ENCODE results near the gene SHB.

The SHB gene

GRCh38 chr9:37903647-37904444 lies 165.2 kb downstream of the SHB start, which contains the start of gene SLC25A51:
TSS of gene SLC25A51 (minus strand) at chr9:37904127. CDS start at chr9:37888550, 15,577 bp downstream.
- TF ChIP-seq FOXP2 (optimal IDR thresholded peaks at IDR 0.05; ENCODE audit: borderline replicate concordance, extremely low read depth, extremely low read length, insufficient read depth) (peak; percentile 77), POLR2AphosphoS5 (IDR thresholded peaks at IDR 0.05; ENCODE audit: low read depth, low read length) (peak; percentile 74), REST (IDR thresholded peaks at IDR 0.05; ENCODE audit: insufficient read depth in 1 of 2, low read depth in 2 of 2, low read length in 2 of 2) (0 out of 4 replicates have a peak, but pooled peaks of 1 of the 2 experiments have one; percentile 42), SIN3A (IDR thresholded peaks at IDR 0.05; ENCODE audit: borderline replicate concordance, insufficient read depth, low read length) (no peak)

GRCh38 chr9:37902796-37903646 lies 166.0 kb downstream of the SHB start:
- TF ChIP-seq POLR2AphosphoS5 (IDR thresholded peaks at IDR 0.05; ENCODE audit: low read depth, low read length) (no peak), SIN3A (IDR thresholded peaks at IDR 0.05; ENCODE audit: borderline replicate concordance, insufficient read depth, low read length) (no peak), FOXP2 (optimal IDR thresholded peaks at IDR 0.05; ENCODE audit: borderline replicate concordance, extremely low read depth, extremely low read length, insufficient read depth) (no peak), REST (IDR thresholded peaks at IDR 0.05; ENCODE audit: insufficient read depth in 1 of 2, low read depth in 2 of 2, low read length in 2 of 2) (no peak), TAF1 (IDR thresholded peaks at IDR 0.05; ENCODE audit: borderline replicate concordance, insufficient read depth, low read length) (no peak)

GRCh38 chr9:37902131-37902530 lies 166.9 kb downstream of the SHB start:
- TF ChIP-seq POLR2AphosphoS5 (IDR thresholded peaks at IDR 0.05; ENCODE audit: low read depth, low read length), result no peak
- no peak for TF ChIP-seq REST (IDR thresholded peaks at IDR 0.05; ENCODE audit: insufficient read depth in 1 of 2, low read depth in 2 of 2, low read length in 2 of 2)
- TF ChIP-seq SIN3A (IDR thresholded peaks at IDR 0.05; ENCODE audit: borderline replicate concordance, insufficient read depth, low read length), result no peak
- no peak for TF ChIP-seq FOXP2 (optimal IDR thresholded peaks at IDR 0.05; ENCODE audit: borderline replicate concordance, extremely low read depth, extremely low read length, insufficient read depth)
- no peak for TF ChIP-seq TAF1 (IDR thresholded peaks at IDR 0.05; ENCODE audit: borderline replicate concordance, insufficient read depth, low read length)

GRCh38 chr9:37899041-37899440 lies 170.0 kb downstream of the SHB start:
- TF ChIP-seq TAF1 (IDR thresholded peaks at IDR 0.05; ENCODE audit: borderline replicate concordance, insufficient read depth, low read length), result no peak
- TF ChIP-seq POLR2AphosphoS5 (IDR thresholded peaks at IDR 0.05; ENCODE audit: low read depth, low read length), result no peak
- TF ChIP-seq FOXP2 (optimal IDR thresholded peaks at IDR 0.05; ENCODE audit: borderline replicate concordance, extremely low read depth, extremely low read length, insufficient read depth), result no peak
- no peak for TF ChIP-seq REST (IDR thresholded peaks at IDR 0.05; ENCODE audit: insufficient read depth in 1 of 2, low read depth in 2 of 2, low read length in 2 of 2)
- no peak for TF ChIP-seq SIN3A (IDR thresholded peaks at IDR 0.05; ENCODE audit: borderline replicate concordance, insufficient read depth, low read length)
